ENCODE measurements around the gene APOBEC3F.
"Not testable (repeated sequence)": the region's sequence is repeated elsewhere in the genome, so short reads cannot be mapped to it uniquely, and the experiment has no call there.

The APOBEC3F gene

GRCh38 chr22:39013942-39014722 is 26.5 kb upstream of the APOBEC3F start, which contains the start of gene APOBEC3C:
TSS of gene APOBEC3C (plus strand) at chr22:39014257. CDS start at chr22:39014363, 106 bp downstream.
- peaks cover 48% of the 10 kb centered on the region for H3K4me1 ChIP-seq (ENCODE audit: control insufficient read depth, insufficient read depth, low read length)
- H3K36me3 ChIP-seq (ENCODE audit: control insufficient read depth, insufficient read depth, low read length), result peaks cover 2% of the 10 kb centered on the region; the same call in 1 of the 2 replicates
- peak within 1 kb of the TSS; percentile 53 for H3K9ac ChIP-seq (ENCODE audit: low read length)
- H3K4me3 ChIP-seq (ENCODE audit: low read depth, low read length), result peak within 1 kb of the TSS; percentile 38
- H3K27me3 ChIP-seq (ENCODE audit: control insufficient read depth, insufficient read depth, low read length), result no peaks in the 10 kb centered on the region
- peak within 1 kb of the TSS; percentile 3; the same call in 1 of the 2 replicates for H3K27ac ChIP-seq (ENCODE audit: low read depth, low read length)
- no peaks in the 10 kb centered on the region for H3K9me3 ChIP-seq (ENCODE audit: control insufficient read depth, insufficient read depth, low read depth, low read length)

DNA sequence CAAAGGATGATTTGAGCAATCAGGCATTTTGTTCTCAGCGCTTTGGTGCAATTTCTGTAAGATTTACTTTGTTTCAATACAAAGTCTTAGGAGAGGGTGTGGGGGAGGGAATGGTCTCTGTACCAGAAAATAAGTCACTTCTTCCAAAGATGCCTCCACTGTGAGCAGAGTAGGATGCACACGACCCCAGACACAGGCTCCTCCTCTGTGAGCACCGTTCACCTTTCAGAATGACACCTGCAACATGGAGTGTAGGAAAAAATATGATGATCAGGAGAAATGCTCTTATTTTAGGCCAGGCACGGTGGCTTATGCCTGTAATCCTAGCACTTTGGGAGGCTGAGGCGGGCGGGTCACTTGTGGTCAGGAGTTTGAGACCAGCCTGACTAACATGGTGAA is 25.9 kb upstream of the APOBEC3F start:
- Histone ChIP-seq H3K27ac (ENCODE audit: low read depth, low read length) (peak overlapping the region; percentile 3; the same call in 1 of the 2 replicates), H3K4me1 (ENCODE audit: control insufficient read depth, insufficient read depth, low read length) (peaks cover 51% of the 10 kb centered on the region), H3K9ac (ENCODE audit: low read length) (peak overlapping the region; percentile 53), H3K4me3 (ENCODE audit: low read depth, low read length) (peak overlapping the region; percentile 38)
- H3K27me3 ChIP-seq (ENCODE audit: control insufficient read depth, insufficient read depth, low read length); H3K36me3 ChIP-seq (ENCODE audit: control insufficient read depth, insufficient read depth, low read length); H3K9me3 ChIP-seq (ENCODE audit: control insufficient read depth, insufficient read depth, low read depth, low read length): not testable (repeated sequence)

GRCh38 chr22:39016592-39016991 is 24.1 kb upstream of the APOBEC3F start:
- no peak overlapping the region for H3K4me3 ChIP-seq (ENCODE audit: low read depth, low read length)
- H3K9ac ChIP-seq (ENCODE audit: low read length), result no peak overlapping the region
- peaks cover 3% of the 10 kb centered on the region; the same call in 1 of the 2 replicates for H3K36me3 ChIP-seq (ENCODE audit: control insufficient read depth, insufficient read depth, low read length)
- no peaks in the 10 kb centered on the region for H3K9me3 ChIP-seq (ENCODE audit: control insufficient read depth, insufficient read depth, low read depth, low read length)
- H3K4me1 ChIP-seq (ENCODE audit: control insufficient read depth, insufficient read depth, low read length), result peaks cover 53% of the 10 kb centered on the region
- no peaks in the 10 kb centered on the region for H3K27me3 ChIP-seq (ENCODE audit: control insufficient read depth, insufficient read depth, low read length)
- H3K27ac ChIP-seq (ENCODE audit: low read depth, low read length), result no peak overlapping the region

DNA sequence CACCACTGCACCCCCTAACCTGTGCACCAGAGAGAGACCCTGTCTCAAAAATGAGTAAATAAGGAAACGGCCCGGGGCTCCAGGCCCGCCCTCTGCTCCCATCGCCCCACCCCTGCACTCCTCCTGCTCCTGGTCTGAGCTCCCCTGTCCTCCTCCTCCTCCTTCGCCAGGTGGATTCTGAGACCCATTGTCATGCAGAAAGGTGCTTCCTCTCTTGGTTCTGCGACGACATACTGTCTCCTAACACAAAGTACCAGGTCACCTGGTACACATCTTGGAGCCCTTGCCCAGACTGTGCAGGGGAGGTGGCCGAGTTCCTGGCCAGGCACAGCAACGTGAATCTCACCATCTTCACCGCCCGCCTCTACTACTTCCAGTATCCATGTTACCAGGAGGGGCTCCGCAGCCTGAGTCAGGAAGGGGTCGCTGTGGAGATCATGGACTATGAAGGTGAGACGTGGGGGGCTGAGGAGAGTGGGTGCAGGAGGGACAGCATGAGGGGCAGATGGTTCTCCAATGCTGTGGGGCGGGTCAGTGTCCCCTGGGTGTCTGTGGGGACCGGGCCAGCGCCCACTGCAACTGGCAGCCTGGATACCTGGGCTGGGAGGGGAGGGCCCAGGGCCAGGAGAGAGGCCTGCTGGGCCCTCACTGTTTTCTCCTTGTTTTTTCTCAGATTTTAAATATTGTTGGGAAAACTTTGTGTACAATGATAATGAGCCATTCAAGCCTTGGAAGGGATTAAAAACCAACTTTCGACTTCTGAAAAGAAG is 22.9 kb upstream of the APOBEC3F start:
- peak overlapping the region; percentile 80; the same call in 1 of the 2 replicates for H3K27ac ChIP-seq (ENCODE audit: low read depth, low read length)
- H3K27me3 ChIP-seq (ENCODE audit: control insufficient read depth, insufficient read depth, low read length), result no peaks in the 10 kb centered on the region
- no peaks in the 10 kb centered on the region for H3K9me3 ChIP-seq (ENCODE audit: control insufficient read depth, insufficient read depth, low read depth, low read length)
- H3K9ac ChIP-seq (ENCODE audit: low read length), result peak overlapping the region; percentile 86
- peak overlapping the region; percentile 65 for H3K4me3 ChIP-seq (ENCODE audit: low read depth, low read length)
- peaks cover 56% of the 10 kb centered on the region for H3K4me1 ChIP-seq (ENCODE audit: control insufficient read depth, insufficient read depth, low read length)
- peaks cover 3% of the 10 kb centered on the region; the same call in 1 of the 2 replicates for H3K36me3 ChIP-seq (ENCODE audit: control insufficient read depth, insufficient read depth, low read length)

GRCh38 chr22:39020021-39020651 is 20.5 kb upstream of the APOBEC3F start:
- not testable (repeated sequence) for H3K27me3 ChIP-seq (ENCODE audit: control insufficient read depth, insufficient read depth, low read length); H3K9me3 ChIP-seq (ENCODE audit: control insufficient read depth, insufficient read depth, low read depth, low read length)
- Histone ChIP-seq H3K4me1 (ENCODE audit: control insufficient read depth, insufficient read depth, low read length) (peaks cover 36% of the 10 kb centered on the region), H3K4me3 (ENCODE audit: low read depth, low read length) (peak overlapping the region; percentile 51), H3K36me3 (ENCODE audit: control insufficient read depth, insufficient read depth, low read length) (peaks cover 18% of the 10 kb centered on the region), H3K9ac (ENCODE audit: low read length) (peak overlapping the region; percentile 62), H3K27ac (ENCODE audit: low read depth, low read length) (peak overlapping the region; percentile 40; the same call in 1 of the 2 replicates)

DNA sequence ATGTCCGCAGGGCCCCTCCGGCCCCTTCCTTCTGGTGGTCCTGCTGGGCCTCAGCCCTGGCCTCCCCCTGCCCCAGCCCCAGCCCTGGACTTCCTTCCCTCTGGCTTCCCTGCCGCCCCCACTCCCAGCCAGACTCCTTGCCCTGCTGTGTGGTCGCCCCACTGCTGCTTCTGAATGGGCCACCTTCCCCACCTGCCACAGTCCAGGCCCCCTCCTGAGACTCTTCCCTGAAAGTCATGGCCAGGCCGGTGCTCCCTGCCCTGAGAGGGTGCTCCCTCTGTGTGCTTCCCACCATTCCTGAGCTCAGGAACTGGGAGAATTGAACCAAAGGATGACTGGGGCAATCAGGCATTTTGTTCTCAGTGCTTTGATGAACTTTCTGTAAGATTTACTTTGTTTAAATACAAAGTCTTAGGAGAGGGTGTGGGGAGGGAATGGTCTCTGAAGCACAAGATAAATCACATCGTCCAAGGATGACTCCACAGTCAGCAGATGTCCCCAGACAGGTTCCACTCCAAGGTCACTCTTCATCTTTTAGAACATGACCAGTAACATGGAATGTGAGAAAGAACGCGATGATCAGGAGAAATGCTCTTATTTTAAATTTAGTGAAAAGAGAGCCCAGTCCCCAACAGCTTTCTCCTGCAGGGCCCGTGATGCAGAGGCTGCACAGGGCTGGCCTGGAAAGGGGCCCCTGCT is 19.0 kb upstream of the APOBEC3F start:
- Histone ChIP-seq H3K27ac (ENCODE audit: low read depth, low read length) (no peak overlapping the region; the same call in 1 of the 2 replicates), H3K9ac (ENCODE audit: low read length) (peak overlapping the region; percentile 34), H3K4me3 (ENCODE audit: low read depth, low read length) (peak overlapping the region; percentile 18; the same call in 1 of the 2 replicates)

DNA sequence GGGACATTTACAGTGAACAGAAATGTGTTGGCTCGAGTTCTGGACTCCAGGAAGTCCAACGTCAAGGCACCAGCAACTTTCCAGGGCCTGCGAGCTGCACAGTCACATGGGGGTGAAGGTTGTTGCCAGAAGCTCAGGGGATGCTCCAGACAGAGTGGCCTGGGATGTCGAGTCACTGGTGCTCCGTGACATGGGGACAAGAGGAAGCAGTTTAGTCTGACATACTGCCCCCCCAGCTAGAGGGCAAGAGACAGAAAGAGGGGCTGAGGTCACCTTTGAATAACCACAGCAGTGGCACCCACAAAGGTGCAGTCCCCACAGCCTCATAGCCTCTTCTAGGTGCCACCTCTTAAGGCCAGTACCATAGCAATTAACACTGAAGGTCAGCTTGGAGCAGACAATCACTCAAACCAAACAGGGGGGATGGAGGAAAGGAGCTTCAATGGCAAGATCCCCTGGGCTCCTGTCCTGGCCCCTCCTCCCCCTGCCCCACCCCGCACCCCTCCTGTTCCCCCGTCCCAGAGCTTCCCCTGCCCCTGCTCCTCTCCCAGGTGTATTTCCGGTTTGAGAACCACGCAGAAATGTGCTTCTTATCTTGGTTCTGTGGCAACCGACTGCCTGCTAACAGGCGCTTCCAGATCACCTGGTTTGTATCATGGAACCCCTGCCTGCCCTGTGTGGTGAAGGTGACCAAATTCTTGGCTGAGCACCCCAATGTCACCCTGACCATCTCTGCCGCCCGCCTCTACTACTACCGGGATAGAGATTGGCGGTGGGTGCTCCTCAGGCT is 15.9 kb upstream of the APOBEC3F start:
- H3K27ac ChIP-seq (ENCODE audit: low read depth, low read length), result no peak overlapping the region
- no peak overlapping the region for H3K9ac ChIP-seq (ENCODE audit: low read length)
- H3K4me3 ChIP-seq (ENCODE audit: low read depth, low read length), result no peak overlapping the region
- peaks cover 19% of the 10 kb centered on the region; the same call in 1 of the 2 replicates for H3K4me1 ChIP-seq (ENCODE audit: control insufficient read depth, insufficient read depth, low read length)
- no peaks in the 10 kb centered on the region for H3K9me3 ChIP-seq (ENCODE audit: control insufficient read depth, insufficient read depth, low read depth, low read length)
- no peaks in the 10 kb centered on the region for H3K27me3 ChIP-seq (ENCODE audit: control insufficient read depth, insufficient read depth, low read length)
- H3K36me3 ChIP-seq (ENCODE audit: control insufficient read depth, insufficient read depth, low read length), result peaks cover 18% of the 10 kb centered on the region

More for the DNA sequence above, 19.0 kb upstream of the APOBEC3F start:
- Histone ChIP-seq H3K27me3 (ENCODE audit: control insufficient read depth, insufficient read depth, low read length) (no peaks in the 10 kb centered on the region), H3K9me3 (ENCODE audit: control insufficient read depth, insufficient read depth, low read depth, low read length) (no peaks in the 10 kb centered on the region), H3K4me1 (ENCODE audit: control insufficient read depth, insufficient read depth, low read length) (peaks cover 32% of the 10 kb centered on the region), H3K36me3 (ENCODE audit: control insufficient read depth, insufficient read depth, low read length) (peaks cover 21% of the 10 kb centered on the region)

DNA sequence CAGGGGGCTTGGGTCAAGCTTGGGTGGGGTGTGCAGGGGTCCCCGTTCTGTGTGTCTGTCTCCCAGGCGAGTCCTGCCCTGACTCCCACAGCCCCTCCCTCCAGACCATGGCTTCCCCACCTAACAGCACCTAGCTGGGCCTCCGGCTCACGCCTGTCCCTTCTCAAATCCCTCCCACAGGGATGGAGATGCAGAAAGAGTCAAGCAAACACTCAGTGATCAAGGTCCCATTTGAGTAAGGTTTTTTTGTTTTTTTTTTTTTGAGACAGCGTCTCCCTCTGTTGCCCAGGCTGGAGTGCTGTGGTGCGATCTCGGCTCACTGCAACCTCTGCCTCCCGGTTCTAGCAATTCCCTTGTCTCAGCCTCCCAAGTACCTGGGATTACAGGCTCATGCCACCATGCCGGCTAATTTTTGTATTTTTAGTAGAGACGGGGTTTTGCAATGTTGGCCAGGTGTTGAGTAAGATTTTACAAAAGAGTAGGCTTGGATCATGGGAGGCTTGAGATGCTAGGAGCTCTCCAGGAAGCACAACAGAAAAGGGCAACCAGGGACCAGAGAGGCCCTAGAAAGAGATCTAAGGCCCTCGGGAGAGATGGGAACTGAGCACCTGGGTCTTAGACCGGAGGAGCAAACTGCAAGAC is 14.0 kb upstream of the APOBEC3F start:
- Histone ChIP-seq H3K36me3 (ENCODE audit: control insufficient read depth, insufficient read depth, low read length) (peaks cover 18% of the 10 kb centered on the region), H3K9me3 (ENCODE audit: control insufficient read depth, insufficient read depth, low read depth, low read length) (no peaks in the 10 kb centered on the region), H3K9ac (ENCODE audit: low read length) (no peak overlapping the region), H3K4me1 (ENCODE audit: control insufficient read depth, insufficient read depth, low read length) (peaks cover 20% of the 10 kb centered on the region), H3K27ac (ENCODE audit: low read depth, low read length) (no peak overlapping the region), H3K27me3 (ENCODE audit: control insufficient read depth, insufficient read depth, low read length) (no peaks in the 10 kb centered on the region), H3K4me3 (ENCODE audit: low read depth, low read length) (no peak overlapping the region)

- Histone ChIP-seq H3K9ac (ENCODE audit: low read length) (no peak overlapping the region), H3K36me3 (ENCODE audit: control insufficient read depth, insufficient read depth, low read length) (peaks cover 18% of the 10 kb centered on the region), H3K27me3 (ENCODE audit: control insufficient read depth, insufficient read depth, low read length) (no peaks in the 10 kb centered on the region), H3K4me3 (ENCODE audit: low read depth, low read length) (no peak overlapping the region), H3K27ac (ENCODE audit: low read depth, low read length) (no peak overlapping the region), H3K4me1 (ENCODE audit: control insufficient read depth, insufficient read depth, low read length) (peaks cover 22% of the 10 kb centered on the region), H3K9me3 (ENCODE audit: control insufficient read depth, insufficient read depth, low read depth, low read length) (no peaks in the 10 kb centered on the region)
Observed at GRCh38 chr22:39027717-39028116, 12.9 kb upstream of the APOBEC3F start.

Data from HUES6 (cell line).